Measurements from ENCODE around the gene MID1. TPM values are rescaled to one million over a fixed set of nuclear protein-coding genes. Genes with fewer than 3 reads are reported as not detected.

Gene MID1
- total and polyA plus RNA-seq, 4 donors = 3.4 to 34.7 (median 19.0) TPM

DNA sequence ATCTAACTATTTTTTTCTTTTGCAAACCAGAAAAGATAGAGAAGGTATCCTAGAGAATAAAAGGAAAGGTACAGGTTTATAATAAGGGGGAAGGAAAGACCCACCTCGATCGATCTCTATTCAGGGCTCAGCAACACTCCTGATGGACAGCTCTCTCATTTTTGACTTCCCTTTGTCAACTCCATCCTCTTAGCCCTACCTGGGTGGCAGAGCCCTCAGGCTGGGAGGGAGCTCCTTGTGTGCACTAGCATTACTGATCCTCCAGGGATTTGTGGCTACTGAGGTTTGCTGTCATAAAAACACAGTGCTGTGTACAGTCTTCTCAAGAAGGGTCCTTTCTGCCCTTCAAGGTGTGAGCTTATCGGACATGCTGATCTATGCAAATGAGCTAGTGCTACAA lies 111.0 kb downstream of the MID1 start:
- ATAC-seq (ENCODE audit: low FRiP score) (no peak), DNase-seq (no peak)
- no peak overlapping the region for H3K4me3 ChIP-seq (ENCODE audit: low read length in 2 of 2)
- no peaks in the 10 kb centered on the region for H3K27me3 ChIP-seq (ENCODE audit: control insufficient read depth in 1 of 2, insufficient read depth in 2 of 2, low read length in 1 of 2)
- intact Hi-C loops (cut with DNase I) = no loop called here
- H3K4me1 ChIP-seq (ENCODE audit: control insufficient read depth in 1 of 2, insufficient read depth in 2 of 2, low read length in 2 of 2) = peaks cover 0 to 2% of the 10 kb centered on the region in 2 donors
- no peak overlapping the region for H3K27ac ChIP-seq (ENCODE audit: low read depth in 1 of 2, low read length in 2 of 2)
- 73 to 89% methylated on average over 3 of the region's 3 CpGs for WGBS, 2 donors
- no peaks in the 10 kb centered on the region for H3K9me3 ChIP-seq (ENCODE audit: control insufficient read depth, low read length)
- H3K36me3 ChIP-seq (ENCODE audit: control insufficient read depth in 1 of 2, insufficient read depth in 2 of 2, low read length in 1 of 2) = no peaks in the 10 kb centered on the region

DNA sequence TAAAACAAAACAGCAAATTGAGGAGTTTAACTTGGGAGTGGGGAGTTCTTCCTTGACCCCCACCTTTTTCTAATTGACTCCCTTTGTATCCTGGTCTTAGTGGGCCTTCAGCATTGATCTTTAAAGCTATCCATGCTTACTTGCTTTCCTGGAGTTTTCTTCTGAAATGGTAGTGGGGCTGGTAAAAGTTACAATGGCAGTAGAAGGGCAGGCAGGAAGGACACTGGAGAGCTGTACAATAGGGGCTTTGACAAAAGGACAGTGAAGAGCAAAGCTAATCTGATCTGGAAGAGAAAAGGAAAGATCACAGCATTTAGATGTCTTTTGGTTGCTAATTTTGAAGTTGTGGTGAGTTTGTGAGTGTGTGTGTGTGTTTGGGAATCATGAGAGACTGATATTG lies 111.5 kb downstream of the MID1 start:
- no peak overlapping the region for H3K27ac ChIP-seq (ENCODE audit: low read depth in 1 of 2, low read length in 2 of 2)
- no peaks in the 10 kb centered on the region for H3K9me3 ChIP-seq (ENCODE audit: control insufficient read depth, low read length)
- ATAC-seq (ENCODE audit: low FRiP score) = no peak
- no peak for DNase-seq
- H3K36me3 ChIP-seq (ENCODE audit: control insufficient read depth in 1 of 2, insufficient read depth in 2 of 2, low read length in 1 of 2) = no peaks in the 10 kb centered on the region
- H3K4me3 ChIP-seq (ENCODE audit: low read length in 2 of 2) = no peak overlapping the region
- H3K4me1 ChIP-seq (ENCODE audit: control insufficient read depth in 1 of 2, insufficient read depth in 2 of 2, low read length in 2 of 2) = peaks cover 0 to 2% of the 10 kb centered on the region in 2 donors
- H3K27me3 ChIP-seq (ENCODE audit: control insufficient read depth in 1 of 2, insufficient read depth in 2 of 2, low read length in 1 of 2) = no peaks in the 10 kb centered on the region
- intact Hi-C loops (cut with DNase I) = no loop called here

DNA sequence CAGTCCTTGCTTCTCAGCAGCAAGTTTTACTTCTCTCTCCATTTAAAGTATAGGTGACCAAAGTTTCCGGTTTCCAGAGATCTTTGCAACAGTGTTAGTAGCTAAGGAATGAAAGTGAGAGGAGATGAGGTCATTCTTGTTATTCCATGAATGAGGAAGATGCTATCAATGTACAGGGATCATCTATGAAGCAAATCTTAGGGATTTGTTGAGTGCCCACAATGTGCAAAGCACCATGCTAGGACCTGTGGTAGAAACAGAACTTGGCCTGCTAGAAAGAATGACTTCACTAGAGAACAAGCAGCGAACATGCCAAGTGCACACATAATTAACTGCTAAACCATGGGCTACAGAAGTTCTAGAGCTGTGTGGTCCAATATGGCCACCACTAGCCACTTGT lies 112.5 kb downstream of the MID1 start:
- Histone ChIP-seq H3K27me3 (ENCODE audit: control insufficient read depth in 1 of 2, insufficient read depth in 2 of 2, low read length in 1 of 2) (no peaks in the 10 kb centered on the region), H3K4me1 (ENCODE audit: control insufficient read depth in 1 of 2, insufficient read depth in 2 of 2, low read length in 2 of 2) (peaks cover 0 to 2% of the 10 kb centered on the region in 2 donors), H3K36me3 (ENCODE audit: control insufficient read depth in 1 of 2, insufficient read depth in 2 of 2, low read length in 1 of 2) (no peaks in the 10 kb centered on the region), H3K9me3 (ENCODE audit: control insufficient read depth, low read length) (no peaks in the 10 kb centered on the region), H3K4me3 (ENCODE audit: low read length in 2 of 2) (no peak overlapping the region), H3K27ac (ENCODE audit: low read depth in 1 of 2, low read length in 2 of 2) (no peak overlapping the region)
- no peak for DNase-seq
- ATAC-seq (ENCODE audit: low FRiP score) = no peak
- WGBS, 2 donors = 55 to 57% methylated on average over 2 of the region's 2 CpGs
- intact Hi-C loops (cut with DNase I) = no loop called here

DNA sequence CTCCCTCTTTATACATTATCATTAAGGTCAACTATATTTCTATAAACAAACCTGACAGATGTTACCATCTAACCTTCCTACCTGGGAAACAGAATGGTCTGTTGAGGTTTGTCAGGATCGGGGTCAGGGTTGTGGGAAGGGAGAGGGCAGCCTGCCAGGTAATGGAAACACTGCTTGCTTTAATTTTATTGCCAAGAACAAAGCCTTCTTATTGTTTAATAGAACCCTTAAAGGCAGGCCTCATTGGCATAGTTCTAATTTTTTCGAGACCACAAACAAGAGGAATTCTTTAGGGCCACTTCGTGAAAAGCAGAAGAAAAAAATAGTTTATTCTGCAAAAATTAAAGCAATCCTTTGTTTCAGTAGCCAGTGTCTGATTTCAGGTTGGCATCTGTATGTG lies 113.2 kb downstream of the MID1 start:
- no peak overlapping the region for H3K4me3 ChIP-seq (ENCODE audit: low read length in 2 of 2)
- WGBS, 2 donors = 19 to 32% methylated on average over 3 of the region's 3 CpGs
- no peaks in the 10 kb centered on the region for H3K9me3 ChIP-seq (ENCODE audit: control insufficient read depth, low read length)
- H3K36me3 ChIP-seq (ENCODE audit: control insufficient read depth in 1 of 2, insufficient read depth in 2 of 2, low read length in 1 of 2) = no peaks in the 10 kb centered on the region
- ATAC-seq (ENCODE audit: low FRiP score) (no peak), DNase-seq (no peak)
- no peak overlapping the region for H3K27ac ChIP-seq (ENCODE audit: low read depth in 1 of 2, low read length in 2 of 2)
- intact Hi-C loops (cut with DNase I) = no loop called here
- H3K4me1 ChIP-seq (ENCODE audit: control insufficient read depth in 1 of 2, insufficient read depth in 2 of 2, low read length in 2 of 2) = peaks cover 0 to 2% of the 10 kb centered on the region in 2 donors
- H3K27me3 ChIP-seq (ENCODE audit: control insufficient read depth in 1 of 2, insufficient read depth in 2 of 2, low read length in 1 of 2) = no peaks in the 10 kb centered on the region

DNA sequence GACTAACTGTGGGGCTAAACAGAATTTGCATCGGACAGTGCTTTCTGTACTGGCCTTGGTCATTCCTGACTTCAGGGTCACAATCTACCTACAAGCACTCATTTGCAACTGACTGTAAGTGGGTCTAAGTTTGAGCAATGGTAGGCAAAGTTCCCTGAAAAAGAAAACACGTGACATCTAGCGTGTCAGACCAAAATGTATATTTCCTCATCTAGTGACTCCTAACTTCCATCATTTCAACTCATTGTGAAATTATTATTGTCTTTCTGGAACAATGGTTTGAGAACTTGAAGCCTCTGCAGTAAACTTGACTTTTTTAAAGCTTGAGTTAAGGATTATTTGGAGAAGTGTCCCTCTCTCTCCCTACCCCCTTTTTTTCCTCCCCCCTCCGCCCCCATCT lies 113.6 kb downstream of the MID1 start:
- ATAC-seq (ENCODE audit: low FRiP score) (no peak), DNase-seq (no peak)
- WGBS, 2 donors = 78 to 95% methylated on average over 4 of the region's 4 CpGs
- intact Hi-C loops (cut with DNase I) = no loop called here
- Histone ChIP-seq H3K9me3 (ENCODE audit: control insufficient read depth, low read length) (no peaks in the 10 kb centered on the region), H3K27ac (ENCODE audit: low read depth in 1 of 2, low read length in 2 of 2) (no peak overlapping the region), H3K4me3 (ENCODE audit: low read length in 2 of 2) (no peak overlapping the region), H3K4me1 (ENCODE audit: control insufficient read depth in 1 of 2, insufficient read depth in 2 of 2, low read length in 2 of 2) (peaks cover 0 to 2% of the 10 kb centered on the region in 2 donors), H3K27me3 (ENCODE audit: control insufficient read depth in 1 of 2, insufficient read depth in 2 of 2, low read length in 1 of 2) (no peaks in the 10 kb centered on the region), H3K36me3 (ENCODE audit: control insufficient read depth in 1 of 2, insufficient read depth in 2 of 2, low read length in 1 of 2) (no peaks in the 10 kb centered on the region)

DNA sequence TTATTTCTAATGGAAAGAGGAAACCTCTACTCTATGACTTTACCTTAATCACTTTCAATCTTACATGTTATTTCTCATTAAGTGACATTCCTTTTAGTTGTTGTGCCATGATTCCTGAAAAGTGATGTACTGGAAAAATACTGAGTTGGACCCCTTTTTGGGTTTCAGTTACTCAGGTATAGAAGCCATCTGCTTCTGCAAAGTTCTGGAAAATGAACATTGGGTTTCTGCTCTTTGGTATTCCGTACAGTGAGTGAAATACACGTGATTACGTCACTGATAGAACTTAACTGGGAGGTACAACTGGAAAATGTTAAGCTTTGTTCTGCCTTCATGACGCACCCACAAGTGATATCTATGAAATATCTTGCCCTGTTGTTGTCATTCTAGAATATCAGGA lies 114.7 kb downstream of the MID1 start:
- Histone ChIP-seq H3K9me3 (ENCODE audit: control insufficient read depth, low read length) (no peaks in the 10 kb centered on the region), H3K27ac (ENCODE audit: low read depth in 1 of 2, low read length in 2 of 2) (no peak overlapping the region), H3K36me3 (ENCODE audit: control insufficient read depth in 1 of 2, insufficient read depth in 2 of 2, low read length in 1 of 2) (no peaks in the 10 kb centered on the region), H3K4me3 (ENCODE audit: low read length in 2 of 2) (no peak overlapping the region), H3K27me3 (ENCODE audit: control insufficient read depth in 1 of 2, insufficient read depth in 2 of 2, low read length in 1 of 2) (no peaks in the 10 kb centered on the region), H3K4me1 (ENCODE audit: control insufficient read depth in 1 of 2, insufficient read depth in 2 of 2, low read length in 2 of 2) (peaks cover 0 to 2% of the 10 kb centered on the region in 2 donors)
- WGBS, 2 donors = 87 to 97% methylated on average over 4 of the region's 4 CpGs
- intact Hi-C loops (cut with DNase I) = no loop called here
- DNase-seq (no peak), ATAC-seq (ENCODE audit: low FRiP score) (no peak)

DNA sequence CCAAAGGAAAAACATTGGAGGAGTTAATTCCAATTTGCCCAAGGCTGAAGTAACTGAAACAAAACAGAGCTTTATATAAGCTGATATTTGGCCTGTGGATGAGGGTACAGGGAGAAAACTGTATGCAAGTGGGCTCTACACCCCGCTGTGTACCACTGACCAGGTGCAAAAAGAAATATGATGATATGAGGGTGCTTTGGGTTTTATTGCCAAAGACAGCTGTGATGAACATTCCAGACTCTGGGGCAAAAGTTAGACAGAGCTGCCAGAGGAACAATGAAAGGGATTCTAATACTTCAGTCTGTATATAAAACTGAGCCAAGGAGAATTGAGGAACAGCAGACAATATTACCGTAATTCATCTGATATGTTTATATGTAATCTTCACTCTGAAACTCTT lies 117.4 kb downstream of the MID1 start:
- ATAC-seq (ENCODE audit: low FRiP score) (no peak), DNase-seq (no peak)
- Histone ChIP-seq H3K9me3 (ENCODE audit: control insufficient read depth, low read length) (no peaks in the 10 kb centered on the region), H3K4me3 (ENCODE audit: low read length in 2 of 2) (no peak overlapping the region), H3K36me3 (ENCODE audit: control insufficient read depth in 1 of 2, insufficient read depth in 2 of 2, low read length in 1 of 2) (no peaks in the 10 kb centered on the region), H3K27me3 (ENCODE audit: control insufficient read depth in 1 of 2, insufficient read depth in 2 of 2, low read length in 1 of 2) (no peaks in the 10 kb centered on the region), H3K4me1 (ENCODE audit: control insufficient read depth in 1 of 2, insufficient read depth in 2 of 2, low read length in 2 of 2) (no peaks in the 10 kb centered on the region), H3K27ac (ENCODE audit: low read depth in 1 of 2, low read length in 2 of 2) (no peak overlapping the region)
- intact Hi-C loops (cut with DNase I) = no loop called here
- WGBS, 2 donors = 87 to 88% methylated on average over 2 of the region's 2 CpGs

DNA sequence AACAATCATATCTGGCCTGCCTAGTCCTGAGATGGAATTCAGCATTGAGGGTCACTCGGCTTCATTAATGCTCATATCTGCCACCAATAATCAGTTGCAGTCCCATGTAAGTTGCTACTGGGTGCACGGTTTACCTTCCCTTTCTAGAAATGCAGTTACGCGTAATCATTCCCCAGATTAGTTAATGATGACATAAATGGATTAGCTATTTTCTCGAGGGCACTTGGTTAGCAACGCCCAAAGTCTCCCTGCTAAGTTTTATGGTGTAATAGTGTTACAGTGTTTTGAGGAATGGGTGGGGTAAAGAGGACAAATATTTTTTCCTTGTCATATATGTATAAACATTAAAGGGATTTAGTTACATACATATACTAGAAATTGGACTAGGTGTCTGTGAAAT lies 118.8 kb downstream of the MID1 start:
- WGBS, 2 donors = 79 to 86% methylated on average over 6 of the region's 6 CpGs

DNA sequence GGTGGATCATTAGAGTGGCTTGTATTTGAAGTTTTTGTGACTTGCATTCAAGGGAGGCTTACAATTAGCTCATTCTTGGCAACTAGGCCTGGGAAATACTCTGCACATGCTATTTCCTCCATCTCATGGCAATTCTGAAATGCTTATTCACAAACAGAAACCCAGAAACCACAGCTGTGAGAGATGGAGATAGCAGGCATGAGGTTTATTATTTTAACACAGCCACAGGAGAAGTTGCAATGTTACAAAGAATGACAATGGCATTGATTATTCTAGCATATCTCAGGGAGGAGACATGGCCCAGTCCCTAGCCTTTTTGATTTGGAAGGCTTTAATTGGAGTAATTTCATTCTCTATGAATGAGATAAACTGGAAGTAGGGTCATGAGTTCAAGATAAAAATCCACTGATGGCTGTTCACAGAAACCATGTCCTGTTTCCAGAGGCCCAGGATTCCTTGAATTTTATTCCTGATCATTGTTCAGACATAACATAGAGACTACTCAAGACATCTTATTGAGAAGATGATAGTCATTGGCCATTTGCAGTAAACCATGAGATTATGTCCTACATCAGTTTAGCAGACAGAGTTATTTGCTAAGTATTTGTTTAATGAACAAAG lies 123.9 kb downstream of the MID1 start:
- ATAC-seq (ENCODE audit: low FRiP score) = no peak
- no peaks in the 10 kb centered on the region for H3K27me3 ChIP-seq (ENCODE audit: control insufficient read depth in 1 of 2, insufficient read depth in 2 of 2, low read length in 1 of 2)
- no peak overlapping the region for H3K4me3 ChIP-seq (ENCODE audit: low read length in 2 of 2)
- intact Hi-C loops (cut with DNase I) = no loop called here
- H3K36me3 ChIP-seq (ENCODE audit: control insufficient read depth in 1 of 2, insufficient read depth in 2 of 2, low read length in 1 of 2) = no peaks in the 10 kb centered on the region
- DNase-seq = no peak
- no peaks in the 10 kb centered on the region for H3K4me1 ChIP-seq (ENCODE audit: control insufficient read depth in 1 of 2, insufficient read depth in 2 of 2, low read length in 2 of 2)
- H3K27ac ChIP-seq (ENCODE audit: low read depth in 1 of 2, low read length in 2 of 2) = no peak overlapping the region
- H3K9me3 ChIP-seq (ENCODE audit: control insufficient read depth, low read length) = no peaks in the 10 kb centered on the region

More for the DNA sequence above, 118.8 kb downstream of the MID1 start:
- Histone ChIP-seq H3K36me3 (ENCODE audit: control insufficient read depth in 1 of 2, insufficient read depth in 2 of 2, low read length in 1 of 2) (no peaks in the 10 kb centered on the region), H3K27me3 (ENCODE audit: control insufficient read depth in 1 of 2, insufficient read depth in 2 of 2, low read length in 1 of 2) (no peaks in the 10 kb centered on the region), H3K27ac (ENCODE audit: low read depth in 1 of 2, low read length in 2 of 2) (no peak overlapping the region), H3K4me3 (ENCODE audit: low read length in 2 of 2) (no peak overlapping the region), H3K9me3 (ENCODE audit: control insufficient read depth, low read length) (no peaks in the 10 kb centered on the region), H3K4me1 (ENCODE audit: control insufficient read depth in 1 of 2, insufficient read depth in 2 of 2, low read length in 2 of 2) (no peaks in the 10 kb centered on the region)
- intact Hi-C loops (cut with DNase I) = no loop called here
- DNase-seq (no peak), ATAC-seq (ENCODE audit: low FRiP score) (no peak)

All from aorta (tissue), 5 donors.